Kasumi-1 (cell line): Measurements from ENCODE around the gene BTN2A1.
A peak's percentile ranks its signal among the peaks of the same experiment; 100 is the strongest.

Experiments used
- DNase-seq, 2 experiments: peaks; one replicate each; lab custom pipeline; 2025; lab: John Stamatoyannopoulos, UW

Gene BTN2A1

GRCh38 chr6:26468829-26469228 is 11.1 kb downstream of the BTN2A1 start:
- DNase-seq, result no peak

- DNase-seq, result no peak
Observed at GRCh38 chr6:26470643-26471042, 12.9 kb downstream of the BTN2A1 start.

- DNase-seq, result no peak
Observed at GRCh38 chr6:26471970-26472369, 14.2 kb downstream of the BTN2A1 start.

GRCh38 chr6:26472549-26473290 is 15.0 kb downstream of the BTN2A1 start:
- no peak for DNase-seq

- DNase-seq, result peak in 1 of 2 experiments; percentile 61
Observed at GRCh38 chr6:26473429-26473757, 15.6 kb downstream of the BTN2A1 start.

GRCh38 chr6:26473758-26474438 is 16.1 kb downstream of the BTN2A1 start:
- DNase-seq, result peak; percentile 98 to 99

GRCh38 chr6:26474439-26474881 is 16.7 kb downstream of the BTN2A1 start:
- DNase-seq, result peak in 1 of 2 experiments; percentile 39

GRCh38 chr6:26475823-26476729 is 18.3 kb downstream of the BTN2A1 start:
- no peak for DNase-seq

- peak; percentile 11 to 37 for DNase-seq
Observed at GRCh38 chr6:26476896-26477295, 19.1 kb downstream of the BTN2A1 start.

GRCh38 chr6:26477426-26477825 is 19.7 kb downstream of the BTN2A1 start:
- DNase-seq, result no peak

GRCh38 chr6:26478100-26478984 is 20.6 kb downstream of the BTN2A1 start:
- no peak for DNase-seq

GRCh38 chr6:26478985-26479278 is 21.2 kb downstream of the BTN2A1 start:
- peak; percentile 28 to 46 for DNase-seq

GRCh38 chr6:26482338-26482737 is 24.6 kb downstream of the BTN2A1 start:
- no peak for DNase-seq

GRCh38 chr6:26483727-26484126 is 26.0 kb downstream of the BTN2A1 start:
- no peak for DNase-seq

GRCh38 chr6:26484161-26484560 is 26.4 kb downstream of the BTN2A1 start:
- peak; percentile 11 to 30 for DNase-seq

GRCh38 chr6:26485112-26485780 is 27.5 kb downstream of the BTN2A1 start:
- peak; percentile 69 to 80 for DNase-seq

GRCh38 chr6:26486358-26486757 is 28.6 kb downstream of the BTN2A1 start:
- no peak for DNase-seq

- no peak for DNase-seq
Observed at GRCh38 chr6:26487466-26487865, 29.7 kb downstream of the BTN2A1 start.

- no peak for DNase-seq
Observed at GRCh38 chr6:26489996-26490964, 32.5 kb downstream of the BTN2A1 start.

- DNase-seq, result no peak
Observed at GRCh38 chr6:26491604-26492003, 33.8 kb downstream of the BTN2A1 start.
